Measurements from ENCODE around the gene SH3TC2.

SH3TC2 gene

DNA sequence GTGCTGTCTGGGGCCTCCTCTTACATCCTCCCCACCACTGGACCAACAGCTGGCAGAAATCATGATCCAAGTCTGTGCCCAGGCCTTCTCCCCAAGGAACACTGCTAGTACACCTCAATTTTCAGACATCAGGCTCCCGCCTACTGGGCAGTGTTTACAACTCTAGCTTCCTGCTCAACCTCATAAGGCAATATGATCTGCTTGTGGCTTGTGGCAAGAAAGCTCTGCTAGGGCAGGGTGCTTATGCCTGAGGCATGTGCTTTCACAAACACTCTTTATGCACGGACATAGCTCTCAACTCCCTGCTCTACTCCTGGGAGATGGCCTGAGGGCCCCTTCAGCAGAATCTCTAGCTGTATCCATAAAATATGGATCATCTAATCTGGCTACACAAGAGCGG lies 32.5 kb downstream of the SH3TC2 start:
- no peak for DNase-seq (ENCODE audit: low read depth in 1 of 2, low spot score in 1 of 2)

- no peak for DNase-seq (ENCODE audit: low read depth in 1 of 2, low spot score in 1 of 2)
Measured at GRCh38 chr5:149028984-149029383, 33.9 kb downstream of the SH3TC2 start.

DNA sequence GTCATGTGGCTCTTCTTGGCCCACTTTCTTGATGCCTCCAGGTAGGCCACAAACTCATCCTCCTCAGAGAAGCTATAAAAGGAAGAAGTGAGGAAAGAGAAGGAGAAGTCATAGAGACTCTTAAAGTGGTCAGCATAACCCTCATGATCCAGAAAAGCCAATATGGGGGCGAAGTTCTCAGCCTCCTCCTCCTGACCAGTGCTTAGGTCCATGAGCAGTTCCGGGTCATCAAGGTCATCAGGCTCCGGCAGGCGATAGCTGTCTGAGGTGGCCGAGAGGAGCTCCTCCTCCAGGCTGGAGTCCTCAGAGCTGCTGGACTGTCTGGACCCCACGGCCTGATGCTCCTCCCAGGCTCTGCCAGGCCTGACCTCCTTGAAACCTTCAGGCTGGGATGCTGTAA lies 34.7 kb downstream of the SH3TC2 start:
- no peak for DNase-seq (ENCODE audit: low read depth in 1 of 2, low spot score in 1 of 2)

- no peak for DNase-seq (ENCODE audit: low read depth in 1 of 2, low spot score in 1 of 2)
Measured at GRCh38 chr5:149027636-149028035, 35.2 kb downstream of the SH3TC2 start.

GRCh38 chr5:149024943-149025342 lies 37.9 kb downstream of the SH3TC2 start:
- DNase-seq (ENCODE audit: low read depth in 1 of 2, low spot score in 1 of 2) = no peak

GRCh38 chr5:149024477-149024876 lies 38.4 kb downstream of the SH3TC2 start:
- DNase-seq (ENCODE audit: low read depth in 1 of 2, low spot score in 1 of 2) = no peak

GRCh38 chr5:149022200-149022599 lies 40.7 kb downstream of the SH3TC2 start:
- DNase-seq (ENCODE audit: low read depth in 1 of 2, low spot score in 1 of 2) = no peak

DNA sequence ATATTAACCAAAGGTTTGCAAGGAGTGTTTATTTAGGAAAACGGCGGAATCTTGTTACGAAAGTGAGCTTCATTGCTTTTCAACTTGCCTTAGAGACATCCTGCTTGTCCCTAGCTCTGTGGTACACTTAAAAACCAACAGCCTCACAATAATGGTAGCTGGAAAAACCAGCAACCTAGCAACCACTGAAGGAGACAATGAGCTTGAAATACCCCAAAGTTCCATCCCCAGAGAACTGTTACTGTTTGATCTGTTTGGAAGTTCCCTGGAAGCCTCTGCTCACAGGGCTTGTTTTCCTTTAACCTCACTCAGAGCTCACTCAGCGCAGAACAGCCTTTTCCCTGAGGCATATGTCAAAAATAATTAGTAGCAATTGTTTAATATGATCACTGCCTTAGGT lies 43.2 kb downstream of the SH3TC2 start:
- no peak for DNase-seq (ENCODE audit: low read depth in 1 of 2, low spot score in 1 of 2)

DNA sequence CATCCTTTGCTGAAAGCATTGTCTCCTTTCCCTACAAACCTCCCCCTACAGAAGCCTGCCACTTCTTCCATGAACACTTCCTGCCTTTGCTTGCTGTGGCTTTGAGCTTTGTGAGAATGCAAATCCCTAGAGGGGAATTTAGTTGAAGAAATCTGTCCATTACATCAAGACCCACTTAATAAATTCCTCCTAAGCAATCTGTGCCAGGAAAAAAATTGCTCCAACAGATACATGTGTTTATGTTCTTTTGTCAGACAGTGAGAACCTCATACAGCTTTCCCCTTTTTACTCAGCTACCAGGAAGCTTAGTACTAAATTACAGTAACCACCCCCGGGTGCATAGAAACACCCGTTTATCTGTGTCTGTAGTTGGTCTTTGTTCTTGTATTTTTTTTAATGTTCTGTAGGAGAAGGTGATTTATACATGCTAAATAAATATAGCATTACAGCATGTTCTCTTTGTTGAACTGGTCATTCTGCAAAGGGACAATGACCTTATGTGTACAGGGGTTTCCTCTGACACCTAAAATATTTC lies 43.9 kb downstream of the SH3TC2 start:
- no peak for DNase-seq (ENCODE audit: low read depth in 1 of 2, low spot score in 1 of 2)

- DNase-seq (ENCODE audit: low read depth in 1 of 2, low spot score in 1 of 2) = no peak
Measured at GRCh38 chr5:149017636-149018035, 45.2 kb downstream of the SH3TC2 start.

DNA sequence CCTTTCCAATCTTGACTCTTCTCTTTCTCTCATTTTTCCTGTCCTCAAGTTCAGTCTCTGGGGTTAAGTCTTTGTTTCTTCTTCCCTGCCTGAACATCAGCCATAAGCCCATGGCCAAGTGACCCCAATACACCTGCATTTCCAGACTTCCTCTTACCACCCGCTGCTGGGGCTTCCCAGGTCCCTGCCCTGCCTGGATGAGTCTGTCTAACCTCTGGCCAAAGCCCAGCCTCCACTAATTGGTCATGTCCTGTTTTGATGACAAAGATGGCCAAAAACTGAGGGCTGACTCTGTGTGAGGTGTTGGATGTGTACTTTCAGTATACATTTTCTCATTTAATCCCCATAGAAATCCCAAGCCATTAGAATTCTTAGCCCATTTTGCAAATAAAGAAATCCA lies 47.3 kb downstream of the SH3TC2 start:
- no peak for DNase-seq (ENCODE audit: low read depth in 1 of 2, low spot score in 1 of 2)

DNA sequence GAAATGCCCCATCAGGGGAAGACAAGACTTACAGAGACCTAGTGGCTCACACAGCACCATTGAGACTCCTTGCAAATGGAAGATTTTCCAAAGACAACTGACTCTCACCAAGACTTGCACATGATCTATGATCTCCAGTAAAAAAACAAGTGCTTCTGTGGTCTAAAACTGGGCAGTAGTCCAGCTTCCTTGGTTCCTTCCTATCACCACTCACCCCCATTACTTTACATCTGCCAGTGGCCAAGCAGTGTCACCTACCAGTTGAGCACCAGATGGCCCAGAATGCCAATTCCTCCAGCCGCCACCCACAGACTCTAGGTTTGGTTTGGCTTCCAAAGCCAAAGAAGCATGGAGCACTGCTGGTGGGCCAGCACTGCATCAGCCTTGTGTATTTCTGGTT lies 47.7 kb downstream of the SH3TC2 start:
- no peak for DNase-seq (ENCODE audit: low read depth in 1 of 2, low spot score in 1 of 2)

DNA sequence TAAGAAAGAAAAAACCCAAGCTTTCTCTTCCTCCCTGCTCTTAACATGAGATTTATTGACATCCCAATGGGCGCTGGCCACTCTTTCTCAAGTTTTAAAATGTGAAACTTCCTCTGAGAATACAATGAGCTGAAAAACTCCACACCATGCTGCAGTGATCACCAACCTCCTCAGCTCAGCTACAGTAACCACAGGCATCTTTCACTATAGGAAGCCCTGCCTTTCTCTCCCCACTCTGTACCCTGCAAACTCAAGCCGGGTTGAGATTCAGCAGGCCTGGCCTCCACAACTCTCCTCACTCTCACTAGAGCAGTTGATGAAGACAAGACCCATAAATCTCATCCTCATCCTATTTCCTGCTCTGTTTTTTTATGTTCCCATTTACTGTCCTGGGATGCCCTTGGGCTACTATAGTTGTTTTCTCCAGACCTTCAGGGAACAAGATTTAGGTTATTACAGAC lies 48.3 kb downstream of the SH3TC2 start:
- DNase-seq (ENCODE audit: low read depth in 1 of 2, low spot score in 1 of 2) = no peak

DNA sequence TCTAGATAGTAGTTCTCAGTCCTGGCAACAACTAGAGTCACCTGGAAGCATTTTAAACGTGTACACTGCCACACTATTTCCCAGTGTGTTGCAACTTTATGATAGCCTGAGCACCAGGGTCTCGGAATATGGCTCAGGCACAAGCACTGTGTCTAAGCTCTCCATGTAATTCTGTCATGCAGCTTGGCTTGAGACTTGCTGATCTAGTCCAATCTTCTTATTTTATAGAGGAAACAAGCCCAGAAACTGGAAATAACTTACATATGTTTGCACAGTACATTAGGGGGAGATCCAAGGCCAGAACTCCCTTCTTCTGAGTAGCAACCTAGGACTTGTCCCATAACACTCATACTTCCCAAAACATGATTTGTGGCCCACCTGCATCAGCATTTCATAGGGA lies 49.1 kb downstream of the SH3TC2 start:
- DNase-seq (ENCODE audit: low read depth in 1 of 2, low spot score in 1 of 2) = no peak

GRCh38 chr5:149012350-149012749 lies 50.5 kb downstream of the SH3TC2 start:
- DNase-seq (ENCODE audit: low read depth in 1 of 2, low spot score in 1 of 2) = no peak

DNA sequence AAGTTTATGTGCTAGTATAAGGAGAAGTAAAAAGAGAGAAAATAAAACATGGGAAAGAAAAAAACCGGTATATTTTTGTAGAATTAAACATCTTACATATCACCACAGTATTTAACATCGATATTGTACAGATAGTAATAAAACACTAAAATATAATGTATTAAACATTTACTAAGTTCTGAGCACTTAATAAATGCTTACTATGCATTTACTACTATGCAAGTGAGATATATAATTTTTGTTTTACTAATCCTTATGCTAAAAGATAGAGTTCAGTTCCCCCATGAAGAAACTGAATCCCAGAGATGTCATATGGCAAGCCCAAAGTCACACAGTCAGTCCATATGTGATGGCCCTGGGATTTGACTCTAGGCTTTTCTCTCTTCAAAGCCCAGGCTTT lies 51.1 kb downstream of the SH3TC2 start:
- no peak for DNase-seq (ENCODE audit: low read depth in 1 of 2, low spot score in 1 of 2)

DNA sequence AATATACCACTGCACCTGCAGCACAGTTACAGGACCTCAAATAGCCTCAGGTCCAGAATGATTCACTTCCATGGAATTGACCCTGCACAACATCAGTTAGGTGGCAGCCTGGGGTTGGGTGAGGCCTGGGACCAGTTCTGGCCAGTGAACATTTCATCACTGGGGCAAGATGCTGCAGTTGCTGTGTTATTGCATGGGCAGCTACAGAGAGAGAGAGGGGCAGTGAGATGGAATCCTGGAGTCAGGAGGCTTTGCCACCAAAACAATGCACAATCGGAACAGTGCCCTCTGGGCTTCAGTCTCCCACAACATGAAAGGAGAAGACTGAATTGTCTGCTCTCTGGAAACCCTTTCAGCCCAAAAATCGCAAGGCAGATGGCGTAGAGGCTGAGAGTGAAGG lies 51.8 kb downstream of the SH3TC2 start:
- DNase-seq (ENCODE audit: low read depth in 1 of 2, low spot score in 1 of 2) = no peak

- no peak for DNase-seq (ENCODE audit: low read depth in 1 of 2, low spot score in 1 of 2)
Measured at GRCh38 chr5:149007174-149007573, 55.7 kb downstream of the SH3TC2 start.

GRCh38 chr5:149006426-149006825 lies 56.4 kb downstream of the SH3TC2 start:
- no peak for DNase-seq (ENCODE audit: low read depth in 1 of 2, low spot score in 1 of 2)

DNA sequence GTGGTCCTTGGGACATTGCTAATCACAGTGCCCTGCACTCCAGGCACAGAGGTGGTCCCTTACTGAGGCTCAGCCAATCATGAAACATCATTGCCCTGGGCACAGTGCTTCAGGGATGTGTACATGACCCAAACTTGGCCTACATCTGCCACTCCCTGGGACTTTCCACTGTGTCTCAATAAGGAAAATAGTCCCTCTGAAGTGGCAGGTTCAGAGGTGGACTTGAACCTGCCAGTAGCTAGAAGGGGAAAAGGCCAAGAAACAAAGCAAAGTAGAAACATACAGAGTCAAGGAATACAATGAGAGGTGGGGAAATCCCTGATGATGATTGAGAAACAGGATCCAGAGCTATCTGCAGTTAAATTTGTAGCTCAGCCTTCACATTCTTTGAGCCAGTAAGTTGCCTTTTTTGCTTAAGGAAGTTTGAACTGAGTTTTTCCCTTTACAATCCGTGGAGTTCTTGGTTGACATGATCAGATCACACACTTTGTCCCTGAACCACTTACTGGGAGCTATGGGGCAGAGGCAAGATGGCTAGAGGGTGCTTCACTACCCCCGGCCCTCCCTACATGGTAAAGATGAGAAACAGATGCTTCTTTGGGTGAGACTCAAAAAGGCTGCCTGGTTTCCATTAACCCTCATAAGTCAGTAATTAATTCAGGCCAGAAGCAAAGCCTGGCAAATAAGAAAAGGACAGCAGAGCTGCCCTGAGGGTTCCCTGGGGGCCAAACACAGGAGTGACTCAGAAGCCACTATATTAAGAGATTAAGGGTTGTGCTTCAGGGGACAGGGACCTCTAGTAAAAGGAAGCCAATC lies 57.6 kb downstream of the SH3TC2 start:
- DNase-seq (ENCODE audit: low read depth in 1 of 2, low spot score in 1 of 2) = no peak

DNA sequence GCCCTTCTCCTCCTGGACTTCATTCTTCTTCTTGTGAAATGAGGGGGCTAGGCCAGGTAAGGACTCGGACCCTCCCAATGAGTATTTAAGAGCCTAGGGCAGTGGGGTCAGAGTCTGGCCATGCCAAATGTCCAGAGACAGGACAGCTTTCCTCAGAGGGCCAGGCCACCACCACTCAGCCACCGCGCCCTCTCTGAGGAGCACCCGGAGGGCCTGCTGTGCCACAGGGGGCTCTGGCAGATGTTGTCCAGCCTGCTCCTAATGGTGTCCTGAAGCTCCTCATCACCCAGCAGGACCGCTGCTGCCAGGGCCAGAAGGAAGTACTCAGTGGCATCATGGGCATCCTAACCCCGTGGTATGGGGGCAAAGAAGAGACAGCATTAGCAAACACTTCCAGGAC lies 58.3 kb downstream of the SH3TC2 start:
- no peak for DNase-seq (ENCODE audit: low read depth in 1 of 2, low spot score in 1 of 2)

DNA sequence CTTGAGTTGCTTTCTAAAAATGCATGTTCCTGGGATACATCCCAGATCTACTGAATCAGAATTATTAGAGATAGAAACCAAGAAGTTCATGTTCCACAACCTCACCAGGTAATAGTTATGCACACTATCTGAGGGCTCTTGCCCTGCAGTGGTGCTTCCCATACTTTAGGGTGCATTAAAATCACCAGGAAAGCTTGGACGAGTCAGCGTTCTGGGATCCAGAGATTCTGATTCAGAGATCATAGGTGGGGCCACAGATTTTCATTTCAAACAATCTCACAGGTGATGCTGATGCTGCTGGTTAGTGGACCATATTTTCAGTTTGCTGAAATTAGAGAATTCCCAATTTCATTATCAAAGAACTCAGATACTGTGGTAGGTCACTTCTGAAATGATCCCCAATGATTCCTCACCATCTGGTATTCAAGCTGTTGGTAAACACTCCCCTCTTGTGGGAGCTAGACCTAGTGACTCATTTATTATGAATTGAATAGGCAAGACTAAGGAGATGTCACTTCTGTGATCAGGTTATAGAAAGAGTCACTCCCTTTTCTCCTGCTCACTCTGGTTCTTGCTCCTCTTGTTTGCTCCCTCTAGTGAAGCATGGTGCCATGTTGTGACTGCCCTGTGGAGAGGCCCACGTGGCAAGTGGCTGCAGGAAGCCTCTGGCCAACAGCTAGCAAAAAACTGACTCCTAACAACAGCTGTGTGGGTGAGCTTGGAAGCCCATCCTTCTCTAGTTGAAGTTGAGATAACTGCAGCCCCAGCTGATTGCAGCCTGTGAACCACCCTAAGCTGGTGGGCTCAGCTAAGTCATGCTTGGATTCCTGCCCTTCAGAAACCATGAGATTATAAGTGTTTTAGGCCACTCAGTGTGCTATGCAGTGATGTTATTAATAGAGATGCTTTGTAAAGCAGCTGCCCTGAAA lies 59.8 kb downstream of the SH3TC2 start:
- DNase-seq (ENCODE audit: low read depth in 1 of 2, low spot score in 1 of 2) = no peak

All from activated T-helper 1 cell treated with anti-CD3 and anti-CD28 coated beads, Interleukin-2, amount 50 U/mL, for 16 hours (primary cell).